ENCODE data around the gene ANAPC16.
"Not testable (repeated sequence)": the region's sequence is repeated elsewhere in the genome, so short reads cannot be mapped to it uniquely, and the experiment has no call there.

Gene ANAPC16

DNA sequence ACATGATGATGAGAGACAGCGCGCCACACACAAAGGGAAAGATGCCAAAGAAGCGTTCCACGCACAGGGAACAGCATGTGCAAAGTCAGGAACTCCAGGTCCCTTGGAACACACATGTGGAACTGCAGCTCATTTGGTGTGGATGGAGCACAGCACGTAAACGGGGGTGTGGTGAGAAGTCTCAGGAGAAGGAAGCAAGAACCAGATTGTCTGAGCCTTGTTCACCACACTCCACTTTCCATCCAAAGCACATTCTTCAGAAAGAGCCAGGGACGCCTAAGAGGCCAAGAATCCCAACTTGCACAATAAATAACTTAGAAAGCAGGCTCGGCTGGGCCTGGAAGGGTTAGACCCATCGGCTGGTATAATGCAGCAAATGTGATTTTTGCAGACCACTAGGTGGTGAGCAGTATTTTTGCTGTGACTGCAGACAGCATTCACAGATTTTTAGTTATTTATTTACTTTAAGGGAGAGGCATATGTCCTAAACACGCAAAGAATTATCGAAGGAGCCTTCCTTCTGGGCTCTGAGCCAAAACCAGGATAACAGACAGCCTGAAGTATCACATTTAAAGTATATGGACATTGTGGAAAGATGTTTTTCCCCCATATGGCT lies 28.1 kb downstream of the ANAPC16 start:
- no peak for DNase-seq (ENCODE audit: low read depth, low spot score)

DNA sequence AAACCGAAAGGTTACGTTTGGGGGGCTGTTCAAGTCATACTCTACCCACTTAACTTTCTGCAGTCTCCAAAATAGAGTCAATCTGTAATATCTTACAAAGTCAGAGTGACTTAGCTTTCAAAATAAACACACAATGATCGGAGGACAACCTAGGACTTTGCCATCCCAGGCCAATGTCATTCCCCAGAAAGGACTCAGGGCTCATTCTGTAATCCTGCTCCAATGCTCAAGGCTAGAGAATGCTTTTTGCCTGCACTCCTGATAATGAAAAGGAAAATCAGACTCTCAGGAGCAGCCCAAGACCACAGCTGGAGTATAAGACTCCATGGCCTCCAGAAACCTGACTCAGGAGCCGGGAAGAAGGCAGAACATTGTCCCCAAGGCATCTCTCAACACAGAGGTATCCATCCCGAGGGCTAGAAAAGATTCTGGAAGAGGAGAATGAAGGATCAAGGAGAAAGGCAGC lies 28.8 kb downstream of the ANAPC16 start:
- no peak for DNase-seq (ENCODE audit: low read depth, low spot score)

DNA sequence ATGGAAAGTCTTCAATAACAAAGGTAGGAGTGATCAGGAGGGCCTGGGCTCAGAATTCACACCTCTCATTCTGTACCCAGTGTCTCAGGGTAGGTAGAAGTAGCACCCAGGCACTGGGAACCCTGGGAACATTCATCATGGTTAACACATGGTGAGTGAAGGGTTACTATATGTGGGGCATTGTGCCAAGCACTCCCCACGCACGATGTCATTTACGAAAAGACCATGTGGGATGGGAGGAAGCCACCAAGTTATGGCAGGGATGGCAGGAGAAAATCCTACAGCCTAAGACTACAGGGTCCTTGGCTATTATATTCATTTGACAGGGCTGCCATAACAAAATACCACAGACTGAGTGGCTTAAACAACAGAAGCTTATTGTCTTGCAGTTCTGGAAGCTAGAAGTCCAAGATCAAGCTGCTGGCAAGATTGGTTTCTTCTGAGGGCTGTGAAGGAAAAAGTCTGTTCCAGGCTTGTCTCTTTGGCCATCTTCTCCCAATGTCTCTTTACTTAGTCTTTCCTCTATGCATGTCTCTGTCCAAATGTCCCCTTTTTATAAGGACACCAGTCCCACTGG lies 30.2 kb downstream of the ANAPC16 start:
- no peak for DNase-seq (ENCODE audit: low read depth, low spot score)

DNA sequence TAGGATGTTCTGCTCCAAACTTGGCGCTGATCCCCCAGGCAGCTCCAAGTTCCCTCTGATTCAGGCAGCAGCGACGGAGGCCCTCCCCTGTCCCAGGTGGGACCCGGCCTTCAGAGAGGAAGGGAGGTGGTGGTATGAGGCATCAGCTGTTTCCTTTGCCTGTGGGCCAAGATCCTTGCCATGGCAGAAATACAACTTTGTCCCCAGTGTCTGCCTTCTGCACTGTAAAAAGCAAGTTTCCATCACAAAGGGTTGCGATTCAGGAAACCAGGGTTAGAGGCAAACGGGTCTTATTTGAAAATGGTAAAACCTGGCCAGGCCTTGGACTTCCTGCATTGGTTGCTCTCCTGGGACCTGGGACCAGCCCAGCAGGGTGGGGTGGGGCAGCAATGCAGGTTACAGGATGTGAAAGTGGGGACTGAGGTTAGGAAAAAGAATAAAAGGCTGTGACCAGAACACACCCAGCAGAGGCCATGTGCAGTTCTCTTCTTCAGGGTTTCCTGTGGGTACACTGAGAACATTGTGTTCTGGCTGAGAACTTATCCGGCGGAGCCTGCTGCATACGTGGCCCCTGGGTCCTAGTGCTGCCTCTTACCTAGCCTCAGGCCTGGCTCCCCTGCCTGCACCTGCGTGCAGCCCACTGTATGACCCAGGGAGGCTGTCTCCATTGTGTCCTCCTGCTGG lies 32.8 kb downstream of the ANAPC16 start:
- DNase-seq (ENCODE audit: low read depth, low spot score): no peak

DNA sequence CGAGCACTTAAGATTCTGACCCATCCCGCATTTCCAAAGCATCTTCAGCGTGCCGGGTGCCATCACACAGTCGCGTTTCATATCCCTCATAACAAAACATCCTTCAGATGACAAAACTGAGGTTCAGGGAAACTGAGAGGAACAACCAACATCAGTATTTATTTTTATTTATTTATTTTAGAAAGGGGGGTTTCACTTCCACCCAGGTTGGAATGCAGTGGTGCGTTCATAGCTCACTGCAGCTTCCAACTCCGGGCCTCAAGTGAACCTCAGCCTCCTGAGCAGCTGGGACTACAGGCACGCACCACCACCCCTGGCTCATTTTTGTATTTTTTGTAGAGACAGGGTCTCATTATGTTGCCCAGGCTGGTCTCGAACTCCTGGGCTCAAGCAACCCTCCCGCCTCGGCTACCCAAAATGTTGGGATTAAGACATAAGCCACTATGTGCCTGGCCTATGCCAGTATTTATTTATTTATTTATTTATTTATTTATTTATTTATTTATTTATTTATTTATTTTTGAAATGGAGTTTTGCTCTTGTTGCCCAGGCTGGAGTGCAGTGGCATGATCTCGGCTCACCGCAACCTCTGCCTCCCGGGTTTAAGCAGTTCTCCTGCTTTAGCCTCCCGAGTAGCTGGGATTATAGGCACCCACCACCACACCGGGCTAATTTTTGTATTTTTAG lies 33.5 kb downstream of the ANAPC16 start:
- not testable (repeated sequence) for DNase-seq (ENCODE audit: low read depth, low spot score)

DNA sequence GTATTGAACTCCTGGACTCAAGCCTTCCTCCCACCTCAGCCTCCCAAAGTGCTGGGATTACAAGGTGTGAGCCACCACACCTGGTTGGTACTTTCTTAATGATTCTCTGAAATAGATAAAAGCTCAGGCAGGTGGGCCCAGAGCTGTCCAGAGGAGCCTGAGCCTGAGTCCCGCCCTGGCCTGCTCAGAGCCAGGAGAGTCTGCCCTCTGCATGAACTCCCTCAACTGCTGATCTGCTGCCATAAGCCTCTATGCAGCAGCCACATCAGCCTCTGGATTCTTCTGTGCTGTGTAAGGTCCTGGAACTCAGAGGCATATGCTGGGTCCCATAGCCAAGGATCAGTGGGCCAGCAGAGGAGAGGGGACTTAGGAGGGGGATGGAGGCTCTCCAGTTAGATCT lies 34.9 kb downstream of the ANAPC16 start:
- no peak for DNase-seq (ENCODE audit: low read depth, low spot score)

DNA sequence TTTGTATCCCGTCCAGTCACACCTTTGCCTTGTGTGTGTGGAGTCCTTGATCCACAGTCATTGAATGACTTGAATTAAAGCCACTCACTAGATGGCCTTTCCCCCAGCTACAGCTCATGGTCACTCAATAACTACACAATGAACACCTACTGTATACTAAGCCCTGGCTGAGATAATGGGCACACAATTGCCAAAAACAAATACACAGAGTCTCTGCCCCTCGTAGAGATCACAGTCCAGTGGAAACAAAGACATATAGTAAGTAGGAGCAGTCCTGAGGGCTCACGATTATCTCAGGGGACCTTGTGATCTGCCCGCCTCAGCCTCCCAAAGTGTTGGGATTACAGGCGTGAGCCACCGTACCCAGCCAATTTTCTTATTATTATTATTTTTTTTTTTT lies 35.8 kb downstream of the ANAPC16 start:
- no peak for DNase-seq (ENCODE audit: low read depth, low spot score)

DNA sequence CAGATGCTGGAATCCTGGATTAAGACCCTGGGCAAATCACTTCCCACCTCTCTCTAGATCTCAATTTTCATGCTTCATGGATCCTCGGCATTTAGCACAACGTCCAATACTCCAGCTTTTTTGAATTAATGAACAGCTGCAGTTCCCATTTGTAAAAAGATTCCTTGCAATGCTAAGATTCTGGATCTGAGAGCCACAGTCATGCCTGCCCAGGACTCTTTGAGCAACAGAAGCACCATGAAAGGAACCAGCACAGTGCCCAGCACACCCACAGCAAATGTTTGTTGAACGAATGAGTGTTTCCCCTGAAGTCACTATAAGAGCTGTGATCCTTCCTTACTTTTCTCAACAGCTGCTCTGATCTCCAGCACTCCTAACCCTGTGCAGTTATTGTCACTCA lies 37.2 kb downstream of the ANAPC16 start:
- DNase-seq (ENCODE audit: low read depth, low spot score): no peak

DNA sequence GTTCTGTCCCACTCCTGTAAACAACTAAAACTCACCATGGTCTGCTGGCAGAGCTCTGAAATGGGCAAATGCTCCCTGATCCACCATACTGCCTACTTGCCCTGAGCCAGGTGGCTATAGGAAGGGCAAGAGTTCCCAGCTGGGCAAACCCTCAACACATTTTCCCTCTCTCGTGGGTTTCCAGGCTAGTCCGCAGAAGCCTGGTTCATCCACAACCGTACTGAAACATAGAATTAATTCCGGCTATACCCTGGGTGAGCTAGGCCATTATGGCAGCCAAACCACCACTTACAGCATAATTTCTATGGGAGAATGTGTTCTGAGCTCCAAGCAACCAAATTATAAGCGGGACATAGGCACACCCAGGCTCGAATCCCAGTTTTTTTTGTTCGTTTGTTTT lies 37.8 kb downstream of the ANAPC16 start:
- no peak for DNase-seq (ENCODE audit: low read depth, low spot score)

DNA sequence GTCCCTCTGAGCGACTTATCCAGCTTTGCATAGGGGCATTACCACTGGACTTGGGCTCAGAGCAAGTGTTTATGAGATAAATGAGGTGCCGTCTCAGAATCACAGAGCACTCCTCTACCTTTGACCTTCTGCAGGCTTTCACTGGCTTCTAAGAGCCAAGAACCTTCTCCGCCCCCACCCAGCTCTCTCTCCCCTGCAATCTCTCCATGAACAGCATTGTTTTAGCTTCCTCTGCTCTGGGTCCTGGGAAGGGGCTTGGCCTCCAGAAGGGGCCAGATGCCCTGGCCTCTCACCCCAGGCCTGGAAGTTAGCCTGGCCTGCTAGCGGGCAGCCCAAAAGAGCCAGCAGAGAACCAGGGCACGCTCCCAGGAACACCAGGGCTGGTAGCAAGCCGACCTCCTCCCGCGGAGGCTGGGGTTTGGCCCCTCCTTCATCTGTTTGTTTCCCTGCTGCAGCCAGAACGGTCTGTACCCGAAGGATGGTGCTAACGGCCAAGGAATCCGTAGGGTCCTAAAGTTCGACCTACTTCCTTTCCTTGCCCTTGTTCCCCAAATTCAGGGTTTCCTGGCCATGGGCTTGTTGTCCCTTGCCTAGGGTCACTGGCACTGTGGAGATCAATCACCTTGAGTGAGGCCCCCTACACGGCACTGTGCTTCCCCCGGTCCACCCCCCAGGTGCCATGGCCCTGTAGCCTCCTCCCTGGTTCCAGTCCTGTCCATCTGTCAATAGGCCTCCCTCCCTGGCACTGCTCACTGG lies 39.2 kb downstream of the ANAPC16 start:
- DNase-seq (ENCODE audit: low read depth, low spot score): peak; percentile 83

DNA sequence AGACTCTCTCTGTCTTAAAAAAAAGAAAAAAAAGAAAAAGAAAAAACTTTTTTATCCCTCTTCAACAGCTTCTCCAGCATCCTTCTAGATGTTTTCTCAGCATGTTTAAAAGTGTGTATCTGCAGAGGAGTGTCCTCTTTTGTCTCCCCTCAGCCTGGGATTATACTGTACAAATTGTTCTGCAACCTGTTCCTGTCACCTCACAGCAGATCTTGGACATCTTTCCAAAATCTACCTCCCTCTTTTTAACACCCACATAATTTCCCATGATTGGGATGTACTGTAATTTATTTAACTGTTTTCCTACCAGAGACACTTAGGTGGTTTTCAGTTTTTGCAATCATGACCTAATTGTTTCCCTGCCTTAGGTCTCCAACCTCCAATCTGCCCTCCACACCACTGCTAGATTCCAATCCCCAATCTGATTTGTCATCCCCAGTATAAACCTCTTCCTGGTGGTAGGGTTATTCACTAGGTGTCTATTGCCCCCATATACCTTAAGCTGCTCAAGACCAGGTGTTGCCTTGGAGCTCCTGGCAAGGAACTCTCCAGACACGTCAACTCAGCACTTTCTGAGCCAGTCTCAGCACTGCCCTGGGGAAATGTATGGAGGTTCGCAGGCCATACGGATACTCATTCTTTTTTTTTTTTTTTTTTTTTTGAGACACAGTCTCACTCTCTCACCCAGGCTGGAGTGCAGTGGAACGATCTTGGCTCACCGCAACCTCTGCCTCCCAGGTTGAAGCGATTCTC lies 40.3 kb downstream of the ANAPC16 start:
- no peak for DNase-seq (ENCODE audit: low read depth, low spot score)

DNA sequence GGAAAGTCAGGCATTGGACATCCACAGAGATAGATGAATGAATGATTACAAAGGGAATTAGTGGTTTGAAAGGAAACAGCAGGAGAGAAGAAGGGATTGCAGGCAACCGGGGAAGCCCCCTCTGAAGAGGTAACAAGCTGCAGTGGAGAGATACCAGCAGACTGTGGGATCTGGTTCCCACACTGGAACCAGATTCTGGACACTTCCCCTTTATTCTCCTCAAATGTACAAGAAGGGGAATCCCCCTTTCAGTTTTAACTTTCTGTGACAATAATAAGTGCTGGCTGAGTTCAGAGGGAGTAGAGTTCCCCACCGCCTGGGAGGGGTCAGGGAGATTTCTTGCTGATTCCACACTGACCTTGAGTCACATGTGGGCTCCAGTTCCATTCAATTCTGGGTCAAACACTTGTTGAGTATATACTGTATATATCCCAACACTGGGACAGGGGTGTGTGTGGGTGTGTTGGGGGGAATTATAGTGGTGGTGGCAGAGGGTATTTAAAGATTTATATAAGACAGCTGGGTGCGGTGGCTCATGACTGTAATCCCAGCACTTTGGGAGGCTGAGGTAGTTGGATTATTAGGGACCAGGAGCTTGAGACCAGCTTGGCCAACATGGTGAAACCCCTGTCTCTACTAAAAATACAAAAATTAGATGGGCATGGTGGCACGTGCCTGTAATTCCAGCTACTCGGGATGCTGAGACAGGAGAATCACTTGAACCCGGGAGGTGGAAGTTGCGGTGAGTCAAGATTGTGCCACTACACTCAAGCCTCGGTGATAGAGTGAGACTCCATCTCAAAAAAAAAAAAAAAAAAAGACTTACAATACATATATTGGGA lies 41.5 kb downstream of the ANAPC16 start:
- no peak for DNase-seq (ENCODE audit: low read depth, low spot score)

DNA sequence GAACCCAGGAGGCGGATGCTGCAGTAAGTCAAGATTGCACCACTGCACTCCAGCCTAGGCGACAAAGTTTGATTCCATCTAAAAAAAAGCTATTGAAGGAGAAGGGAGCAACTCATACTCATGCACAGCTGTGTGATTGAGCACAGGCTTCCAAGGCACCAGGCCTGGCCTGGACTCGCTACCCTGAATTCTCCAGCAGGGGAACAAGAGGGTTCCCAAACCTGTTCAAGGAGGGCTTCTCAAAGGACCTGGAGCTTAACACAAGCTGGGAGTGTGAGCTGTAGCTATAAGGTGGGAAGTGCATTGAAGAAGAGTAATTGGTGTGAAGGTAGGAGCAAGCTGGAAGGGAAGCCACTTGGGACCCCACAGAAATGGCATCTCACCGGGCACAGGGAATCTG lies 42.8 kb downstream of the ANAPC16 start:
- no peak for DNase-seq (ENCODE audit: low read depth, low spot score)

DNA sequence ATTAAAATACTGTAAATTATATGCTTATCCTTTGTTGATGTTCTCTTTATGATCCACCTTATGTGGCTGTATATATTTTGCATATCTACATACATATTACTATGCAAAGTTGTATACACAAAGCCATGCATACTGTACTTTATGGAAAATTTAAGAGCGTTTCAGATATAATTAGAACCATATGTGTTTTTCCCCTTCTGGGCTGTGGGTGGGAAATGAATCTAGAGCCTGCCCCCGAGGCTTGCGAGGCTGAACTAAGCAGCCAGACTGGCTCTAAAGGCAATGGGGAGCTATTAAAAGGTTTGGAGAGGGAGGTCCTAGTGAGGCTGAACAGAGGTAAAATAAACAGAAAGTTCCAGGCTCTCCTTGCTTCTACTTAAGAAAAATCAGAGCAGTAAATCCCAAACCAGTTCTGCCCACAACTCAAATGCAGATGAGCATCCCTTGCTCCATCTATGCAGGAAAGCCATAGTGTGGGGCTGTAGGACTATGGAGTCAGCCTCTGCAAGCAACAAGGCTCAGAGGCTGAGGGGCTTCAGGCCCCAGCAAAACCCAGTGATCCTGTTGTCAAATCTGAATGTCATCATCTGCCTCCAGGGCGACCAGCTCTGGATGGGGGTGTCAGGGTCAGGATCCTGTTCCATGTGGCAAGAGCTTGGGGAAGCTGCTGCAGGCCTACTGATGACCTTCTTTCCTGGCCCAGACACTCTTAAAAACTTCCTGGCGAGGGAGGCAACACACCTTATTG lies 43.9 kb downstream of the ANAPC16 start:
- no peak for DNase-seq (ENCODE audit: low read depth, low spot score)

DNA sequence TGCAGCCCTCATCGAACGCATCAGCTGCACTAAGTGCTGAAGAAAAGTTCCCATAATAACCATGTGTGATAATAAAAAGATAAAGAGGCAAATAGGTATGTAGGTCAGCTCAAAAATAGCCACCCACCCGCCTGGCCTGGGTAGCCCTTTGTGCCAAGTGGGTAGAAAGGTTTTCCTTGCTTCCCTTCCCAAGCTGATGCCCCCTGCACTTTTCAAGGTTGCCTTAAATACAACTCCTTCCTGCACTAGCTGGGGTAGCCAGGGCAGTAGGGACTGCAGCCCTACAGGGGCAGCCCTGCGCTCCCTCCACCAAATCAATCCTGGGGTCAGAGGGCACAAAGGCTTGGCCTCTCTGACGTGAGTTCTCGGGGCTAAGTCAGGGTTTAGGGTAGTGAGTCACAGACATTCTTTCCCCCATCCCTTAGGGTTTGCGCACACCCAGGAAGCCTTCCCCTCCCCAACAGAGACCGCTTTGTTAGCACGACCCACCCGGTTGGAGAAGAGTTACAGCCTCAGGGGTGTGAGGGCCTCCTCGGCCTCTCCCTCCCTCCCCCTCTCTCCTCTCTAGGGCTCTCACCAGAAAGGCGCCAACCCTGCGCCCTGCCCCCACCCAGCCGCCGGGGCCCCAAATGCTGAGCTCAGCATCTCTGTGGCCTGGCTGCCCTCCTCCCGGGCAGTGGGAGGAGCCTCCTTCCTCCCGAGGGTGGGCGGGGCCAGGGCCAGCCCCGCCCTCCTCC lies 44.6 kb downstream of the ANAPC16 start:
- DNase-seq (ENCODE audit: low read depth, low spot score): no peak

DNA sequence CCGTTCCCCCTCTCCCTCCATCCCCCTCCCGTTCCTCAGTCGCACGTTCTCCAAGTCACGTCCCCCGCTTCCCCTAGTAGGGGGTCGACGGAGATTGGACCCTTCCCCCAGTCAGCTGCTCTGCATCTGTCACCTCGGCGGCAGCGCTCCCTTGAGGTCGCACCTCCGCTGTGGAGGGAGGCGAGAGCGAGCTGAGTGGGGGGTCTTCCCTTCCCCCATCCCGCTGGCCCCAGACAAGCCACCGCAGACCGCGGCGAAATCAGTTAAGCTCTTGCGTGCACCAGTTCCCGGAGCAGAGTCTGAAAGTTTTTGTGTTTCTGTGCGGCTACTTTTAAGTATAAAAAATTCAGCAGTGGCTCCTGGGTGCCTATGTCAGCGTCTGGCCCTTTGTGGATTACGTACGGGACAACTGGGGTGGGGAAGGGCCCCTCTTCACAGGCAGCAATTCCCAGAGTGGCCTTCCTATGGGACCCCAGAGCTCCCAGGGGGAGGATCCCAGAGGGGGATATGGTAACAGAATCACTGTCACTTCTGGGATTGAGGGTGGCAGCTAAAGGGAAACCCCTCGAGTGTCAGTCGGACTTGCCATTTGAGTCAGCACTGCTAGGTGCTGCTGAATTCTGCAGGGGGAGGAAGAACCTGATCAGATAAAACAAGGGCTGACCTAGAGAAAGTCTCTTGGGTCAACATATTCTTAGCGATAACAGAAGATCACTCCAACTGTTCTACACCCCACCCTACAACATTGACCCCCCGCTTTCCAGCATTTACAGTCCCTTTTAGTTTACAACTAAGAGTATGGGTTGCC lies 45.4 kb downstream of the ANAPC16 start:
- peak; percentile 84 for DNase-seq (ENCODE audit: low read depth, low spot score)

DNA sequence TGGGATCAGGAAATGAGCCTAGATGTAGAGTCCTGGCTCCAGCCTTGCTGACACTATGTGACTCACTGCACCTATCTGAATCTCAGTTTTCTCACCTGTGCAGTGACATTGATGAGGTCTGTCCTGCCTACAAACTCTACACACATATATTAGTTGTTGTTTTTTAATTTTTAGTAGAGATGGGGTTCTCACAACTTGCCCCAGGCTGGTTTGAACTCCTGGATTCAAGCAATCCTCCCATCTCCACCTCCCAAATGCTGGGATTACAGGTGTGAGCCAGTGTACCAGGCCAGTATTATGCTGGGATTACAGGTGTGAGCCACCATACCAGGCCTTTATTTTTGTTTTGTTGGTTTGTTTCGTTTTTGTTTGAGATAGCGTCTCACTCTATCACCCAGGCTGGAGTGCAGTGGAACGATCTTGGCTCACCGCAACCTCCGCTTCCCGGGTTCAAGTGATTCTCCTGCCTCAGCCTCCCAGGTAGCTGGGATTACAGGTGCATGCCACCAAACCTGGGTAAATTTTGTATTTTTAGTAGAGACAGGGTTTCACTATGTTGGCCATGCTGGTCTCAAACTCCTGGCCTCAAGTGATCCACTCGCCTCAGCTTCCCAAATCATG lies 46.1 kb downstream of the ANAPC16 start:
- no peak for DNase-seq (ENCODE audit: low read depth, low spot score)
